H1 (cell line): ENCODE results near the gene ASPHD2. TPM values are rescaled to one million over a fixed set of nuclear protein-coding genes. Genes with fewer than 3 reads are reported as not detected.

Experiments used
- CTCF ChIA-PET: fragments of 300-600 bp; sonication (Branson Sonifier 250); formaldehyde crosslinking; loops from one replicate; lab custom pipeline; 2021; ENCODE audit not compliant: partially characterized antibody; lab: Charles Lee
- POLR2A ChIA-PET: fragments of 300-600 bp; sonication (Branson Sonifier 250); formaldehyde crosslinking; loops from one replicate; lab custom pipeline; 2021; ENCODE audit warnings: inconsistent platforms; ENCODE audit not compliant: partially characterized antibody; lab: Charles Lee
- DNase-seq, 2 experiments: peaks; one replicate each; pipeline versions ENCODE4 v3.0.0 to v3.0.0-alpha.2; 2010 to 2022; ENCODE audit warnings: low spot score in 2 of 2, low read depth in 1 of 2, mixed read lengths in 1 of 2
- FAIRE-seq: peaks from 2 replicates; lab custom pipeline; 2011; peaks lifted over from hg19 to GRCh38; lab: Jason Lieb, UNC
- H2AFZ ChIP-seq: 2 replicates; pipeline ENCODE4 v1.8.1; 2012; ENCODE audit warnings: low read length, inconsistent platforms
- H2AK5ac ChIP-seq: 2 replicates; pipeline ENCODE4 v1.6.1; 2013; ENCODE audit warnings: low read depth, low read length
- H2BK120ac ChIP-seq: replicated peaks from 2 replicates; pipeline ENCODE3; 2013; ENCODE audit warnings: low read depth, low read length, inconsistent platforms
- H2BK12ac ChIP-seq: 2 replicates; pipeline ENCODE4 v1.6.1; 2013; ENCODE audit warnings: low read depth, low read length
- H2BK15ac ChIP-seq: 2 replicates; pipeline ENCODE4 v1.6.1; 2013; ENCODE audit warnings: low read length
- H2BK20ac ChIP-seq: 2 replicates; pipeline ENCODE4 v1.6.1; 2013; ENCODE audit warnings: low read length
- H2BK5ac ChIP-seq: 2 replicates; pipeline ENCODE4 v1.6.1; 2013; ENCODE audit warnings: low read depth, low read length
- H3K14ac ChIP-seq: 2 replicates; pipeline ENCODE4 v1.6.1; 2013; ENCODE audit warnings: inconsistent platforms; ENCODE audit not compliant: insufficient read length
- H3K18ac ChIP-seq: 2 replicates; pipeline ENCODE4 v1.6.1; 2013; ENCODE audit warnings: low read length; ENCODE audit errors: extremely low read depth
- H3K23ac ChIP-seq: 2 replicates; pipeline ENCODE4 v1.6.1; 2013; ENCODE audit warnings: inconsistent platforms; ENCODE audit not compliant: insufficient read length
- H3K23me2 ChIP-seq: 2 replicates; pipeline ENCODE4 v1.6.1; 2013; ENCODE audit warnings: low read depth, low read length
- H3K27ac ChIP-seq: 2 replicates; pipeline ENCODE4 v1.6.1; 2011; ENCODE audit warnings: low read depth, low read length, inconsistent platforms
- H3K27me3 ChIP-seq, 4 experiments: replicated peaks in 1 of 4; 1 replicate in 1 of 4; 2 replicates in 3 of 4; pipeline versions ENCODE4 v1.6.1 to v1.8.1; 2011 to 2013; ENCODE audit warnings: low read length in 3 of 4, mild to moderate bottlenecking in 3 of 4, inconsistent platforms in 2 of 4, mixed read lengths in 2 of 4, moderate library complexity in 1 of 4; ENCODE audit not compliant: control insufficient read depth in 3 of 4, insufficient read depth in 3 of 4; ENCODE audit errors: extremely low read depth in 1 of 4
- H3K36me3 ChIP-seq, 4 experiments: 2 replicates each; pipeline versions ENCODE4 v1.6.1 to v1.8.1; 2011 to 2013; ENCODE audit warnings: mild to moderate bottlenecking in 4 of 4, low read length in 3 of 4, moderate library complexity in 2 of 4, control low read depth in 1 of 4, inconsistent platforms in 1 of 4; ENCODE audit not compliant: insufficient read depth in 4 of 4, control insufficient read depth in 2 of 4
- H3K4ac ChIP-seq: replicated peaks from 2 replicates; pipeline ENCODE3; 2013; ENCODE audit warnings: low read length, low read depth, mixed read lengths, inconsistent platforms; ENCODE audit not compliant: insufficient read length
- H3K4me1 ChIP-seq, 4 experiments: replicated peaks in 1 of 4; 1 replicate in 1 of 4; 2 replicates in 3 of 4; pipeline versions ENCODE4 v1.6.1 to v1.8.1; 2011 to 2013; ENCODE audit warnings: low read length in 3 of 4, inconsistent platforms in 2 of 4, mixed read lengths in 1 of 4; ENCODE audit not compliant: insufficient read depth in 4 of 4, control insufficient read depth in 3 of 4
- H3K4me2 ChIP-seq, 2 experiments: 2 replicates each; pipeline versions ENCODE4 v1.6.1 to v1.8.1; 2011 to 2013; ENCODE audit warnings: low read depth in 2 of 2, low read length in 2 of 2, control low read depth in 1 of 2, inconsistent platforms in 1 of 2, mild to moderate bottlenecking in 1 of 2; ENCODE audit not compliant: insufficient read depth in 1 of 2
- H3K4me3 ChIP-seq, 4 experiments: fragments of 200-600, 300-600 bp in 1 of 4; sonication (generic), shearing (Covaris generic), sonication (Bioruptor Twin) in 1 of 4; 2 replicates each; pipeline versions ENCODE4 v1.5.1 to v1.8.1; 2011 to 2016; ENCODE audit warnings: low read length in 4 of 4, low read depth in 3 of 4, control low read depth in 2 of 4, inconsistent platforms in 2 of 4, mild to moderate bottlenecking in 2 of 4, mixed read lengths in 1 of 4, moderate library complexity in 1 of 4; ENCODE audit not compliant: insufficient read depth in 2 of 4; ENCODE audit errors: extremely low read depth in 1 of 4
- H3K56ac ChIP-seq: replicated peaks from 2 replicates; pipeline ENCODE3; 2013; ENCODE audit warnings: low read depth, mild to moderate bottlenecking, mixed read lengths, low read length, inconsistent platforms; ENCODE audit not compliant: insufficient read length
- H3K79me1 ChIP-seq: 2 replicates; pipeline ENCODE4 v1.6.1; 2013; ENCODE audit warnings: low read depth, low read length, control low read depth
- H3K79me2 ChIP-seq, 2 experiments: 2 replicates each; pipeline versions ENCODE4 v1.6.1 to v1.8.1; 2012 to 2013; ENCODE audit warnings: low read length in 2 of 2, mild to moderate bottlenecking in 2 of 2, inconsistent platforms in 1 of 2; ENCODE audit not compliant: insufficient read depth in 2 of 2, control insufficient read depth in 1 of 2
- H3K9ac ChIP-seq, 4 experiments: replicated peaks in 1 of 4; 1 replicate in 1 of 4; 2 replicates in 3 of 4; pipeline versions ENCODE4 v1.6.1 to v1.8.1; 2011 to 2013; ENCODE audit warnings: low read depth in 3 of 4, low read length in 3 of 4, control low read depth in 2 of 4, mild to moderate bottlenecking in 2 of 4, moderate library complexity in 2 of 4, inconsistent platforms in 1 of 4; ENCODE audit errors: extremely low read depth in 1 of 4
- H3K9me3 ChIP-seq, 2 experiments: 2 replicates each; pipeline versions ENCODE4 v1.6.1 to v1.8.1; 2012 to 2013; ENCODE audit warnings: mild to moderate bottlenecking in 2 of 2, moderate library complexity in 2 of 2, control low read depth in 1 of 2, inconsistent platforms in 1 of 2, low read depth in 1 of 2, low read length in 1 of 2, mixed read lengths in 1 of 2; ENCODE audit not compliant: insufficient read depth in 2 of 2
- H4K20me1 ChIP-seq, 2 experiments: replicated peaks in 1 of 2; 2 replicates each; pipeline versions ENCODE3 to v1.8.1; 2011 to 2013; ENCODE audit warnings: inconsistent platforms in 2 of 2, low read length in 2 of 2, mild to moderate bottlenecking in 1 of 2; ENCODE audit not compliant: insufficient read depth in 2 of 2, control insufficient read depth in 1 of 2
- H4K5ac ChIP-seq: 2 replicates; pipeline ENCODE4 v1.6.1; 2013; ENCODE audit warnings: low read length, low read depth, mixed read lengths, inconsistent platforms; ENCODE audit not compliant: insufficient read length
- H4K8ac ChIP-seq: 2 replicates; pipeline ENCODE4 v1.8.0; 2013; ENCODE audit warnings: mild to moderate bottlenecking, moderate library complexity, low read length, inconsistent platforms; ENCODE audit not compliant: insufficient read depth; ENCODE audit errors: extremely low read depth
- H4K91ac ChIP-seq: replicated peaks from 2 replicates; pipeline ENCODE3; 2013; ENCODE audit warnings: low read length, mixed read lengths, inconsistent platforms; ENCODE audit not compliant: insufficient read length
- ASH2L ChIP-seq: fragments of 200-600, 300-600 bp; sonication (generic); IDR thresholded peaks from one replicate; pipeline ENCODE4 v1.7.1; 2017; ENCODE audit warnings: low read length
- CBX5 ChIP-seq: fragments of 300-800, 300-1000 bp; sonication (generic); IDR thresholded peaks from 2 replicates; pipeline ENCODE4 v1.7.1; 2016; ENCODE audit warnings: antibody characterized with exemption, low read length, low read depth
- CHD2 ChIP-seq: IDR thresholded peaks from 2 replicates; pipeline ENCODE4 v1.6.1; 2012; ENCODE audit warnings: low read length, improper control_type of control experiment
- GTF2F1 ChIP-seq: IDR thresholded peaks from 2 replicates; pipeline ENCODE4 v1.6.1; 2012; ENCODE audit warnings: low read depth, low read length, improper control_type of control experiment, borderline replicate concordance
- KDM1A ChIP-seq: fragments of 200-600, 300-600 bp; sonication (generic); IDR thresholded peaks from 2 replicates; pipeline ENCODE4 v1.7.1; 2016; ENCODE audit warnings: mild to moderate bottlenecking, low read length, borderline replicate concordance
- RBBP5 ChIP-seq: IDR thresholded peaks from 2 replicates; pipeline ENCODE4 v1.7.1; 2012; ENCODE audit warnings: low read depth, mild to moderate bottlenecking, inconsistent platforms, low read length, moderate library complexity, borderline replicate concordance
- RNF2 ChIP-seq: fragments of 200-900, 300-1000 bp; sonication (generic); IDR thresholded peaks from 2 replicates; pipeline ENCODE4 v1.7.1; 2016; ENCODE audit warnings: borderline replicate concordance, low read depth, mild to moderate bottlenecking, antibody characterized with exemption, low read length; ENCODE audit not compliant: poor library complexity, severe bottlenecking; ENCODE audit errors: missing control alignments
- RXRA ChIP-seq: IDR thresholded peaks from 2 replicates; pipeline ENCODE4 v1.6.1; 2011; ENCODE audit warnings: low read depth, mild to moderate bottlenecking, low read length, moderate library complexity; ENCODE audit not compliant: insufficient read depth
- SIX5 ChIP-seq: IDR thresholded peaks from 2 replicates; pipeline ENCODE4 v1.6.1; 2011; ENCODE audit warnings: mild to moderate bottlenecking, low read depth, low read length
- TCF12 ChIP-seq: IDR thresholded peaks from 2 replicates; pipeline ENCODE4 v1.6.1; 2011; ENCODE audit warnings: low read depth, mild to moderate bottlenecking, low read length
- TEAD4 ChIP-seq: IDR thresholded peaks from 2 replicates; pipeline ENCODE4 v1.6.1; 2012; ENCODE audit warnings: low read depth, low read length, inconsistent platforms, mixed read lengths
- WGBS, 2 experiments: shearing (Covaris generic) in 1 of 2; methylation state at CpG; one replicate each; pipeline versions ENCODE4 v1.1.6 to v1.1.7; 2013 to 2015; ENCODE audit warnings: low lambda C conversion rate in 2 of 2, mixed read lengths in 2 of 2, inconsistent platforms in 1 of 2, low coverage in 1 of 2, missing lambda C conversion rate in 1 of 2; ENCODE audit not compliant: insufficient replicate concordance in 2 of 2, insufficient coverage in 1 of 2, insufficient read length in 1 of 2; ENCODE audit errors: extremely low coverage in 1 of 2, missing lambda C conversion rate in 1 of 2; 5-methylcytosine and 5-hydroxymethylcytosine counted together
- polyA plus RNA-seq, 7 experiments: library from polyadenylated mRNA; depleted of rRNA in 3 of 7; stranded (reverse) in 5 of 7; unstranded in 2 of 7; fragments of >200 nt in 5 of 7; fragments of 200-250 nt in 2 of 7; gene quantifications; 1 replicate in 5 of 7; 2 replicates in 1 of 7; 4 replicates in 1 of 7; pipeline versions ENCODE4 v1.2.1 to v1.2.3, GENCODE V29; 2011 to 2013; ENCODE audit warnings: missing spikeins in 2 of 7, mixed read lengths in 2 of 7
- total RNA-seq: library from RNA; stranded (reverse); fragmentation: NEBNext Ultra II Directional; extraction: Animal tissue kit (Norgen Biotek cat#: 25700); gene quantifications from 2 replicates; pipeline ENCODE4 v1.2.1, GENCODE V29; 2021
- TF ChIP-seq, protein P1 (sequence below): IDR thresholded peaks from 2 replicates; pipeline ENCODE4 v1.6.1; 2012; ENCODE audit warnings: inconsistent platforms

ASPHD2 gene
- total and polyA plus RNA-seq, 2 of the 8 experiments (the other 6 are each of a cell fraction or from before 2014, with no cell fraction given) = 7.2 to 11.0 TPM

DNA sequence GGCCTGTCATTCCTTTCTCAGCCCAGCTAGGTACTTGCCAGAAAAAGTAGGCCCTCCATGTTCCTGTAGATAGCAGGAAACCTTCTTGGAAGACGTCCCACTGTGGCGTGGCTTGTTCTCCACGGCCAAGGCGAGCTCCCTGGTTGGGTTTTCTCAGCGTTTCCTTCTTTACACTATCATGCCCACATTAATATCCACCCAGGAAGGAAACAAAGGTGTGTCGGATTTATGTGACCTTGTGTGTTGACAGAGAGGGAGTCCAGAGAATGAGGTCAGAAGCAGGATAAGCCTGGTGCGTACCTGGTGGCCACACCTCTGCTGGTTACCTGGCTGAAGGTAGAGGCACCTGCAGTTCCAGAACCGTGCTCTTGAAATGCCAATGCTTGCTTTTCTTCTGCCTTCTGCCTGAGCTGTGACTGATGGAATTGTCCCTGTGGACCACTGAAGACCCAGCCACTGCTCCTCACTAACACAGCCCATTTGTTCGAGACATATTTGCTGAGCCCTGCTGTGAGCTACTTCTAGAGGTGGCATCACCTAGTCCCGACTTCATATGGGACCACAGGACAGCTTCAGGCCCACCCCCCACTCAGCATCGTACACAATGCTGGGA is 7.9 kb downstream of the ASPHD2 start:
- FAIRE-seq = no peak
- Histone ChIP-seq H2BK5ac (no peak overlapping the region), H3K4me3 (no peak overlapping the region), H4K91ac (no peak overlapping the region), H2AK5ac (no peak overlapping the region), H2BK120ac (no peak overlapping the region), H3K4ac (no peak overlapping the region), H3K9me3 (no peaks in the 10 kb centered on the region), H3K27me3 (no peaks in the 10 kb centered on the region), H3K14ac (no peak overlapping the region), H3K4me2 (no peak overlapping the region), H2BK20ac (no peak overlapping the region), H3K27ac (no peak overlapping the region), H4K20me1 (peaks cover 0 to 11% of the 10 kb centered on the region in 2 experiments), H3K23ac (no peak overlapping the region), H3K79me1 (peaks cover 12% of the 10 kb centered on the region), H2BK15ac (no peak overlapping the region), H4K5ac (no peak overlapping the region), H3K4me1 (no peaks in the 10 kb centered on the region), H3K9ac (no peak overlapping the region), H3K36me3 (peaks cover 0 to 7% (median 4%) of the 10 kb centered on the region in 4 experiments; a peak in 4 of 8 replicates), H3K23me2 (0 out of 2 replicates have a peak, but pooled peaks cover 2% of the 10 kb centered on the region), H2AFZ (no peak overlapping the region), H2BK12ac (no peak overlapping the region), H3K56ac (no peak overlapping the region), H3K18ac (no peak overlapping the region), H4K8ac (no peak overlapping the region), H3K79me2 (no peaks in the 10 kb centered on the region; a peak in 1 of 4 replicates)
- ChIA-PET POLR2A (interaction anchor here (1.7 to 5.1 kb wide), 3 partner anchors 7 to 47 kb away, joined by 7 to 14 read pairs (median 9); partner anchors contain the start of genes ASPHD2, HPS4 and SRRD), CTCF (interaction anchor here (0.6 to 3.9 kb wide), 16 partner anchors 8 to 715 kb away, joined by 3 to 23 read pairs (median 4); partner anchors contain the start of gene ASPHD2)
- no peak for TF ChIP-seq GTF2F1
- no peak for TF ChIP-seq RXRA
- TF ChIP-seq SIX5 = no peak
- no peak for TF ChIP-seq ASH2L
- TF ChIP-seq CBX5 = no peak
- TF ChIP-seq TEAD4 = no peak
- TF ChIP-seq, protein P1, sequence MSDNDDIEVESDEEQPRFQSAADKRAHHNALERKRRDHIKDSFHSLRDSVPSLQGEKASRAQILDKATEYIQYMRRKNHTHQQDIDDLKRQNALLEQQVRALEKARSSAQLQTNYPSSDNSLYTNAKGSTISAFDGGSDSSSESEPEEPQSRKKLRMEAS = no peak
- TF ChIP-seq CHD2 = no peak
- TF ChIP-seq KDM1A = no peak
- TF ChIP-seq TCF12 = no peak
- TF ChIP-seq RBBP5 = no peak
- TF ChIP-seq RNF2 = no peak
- WGBS, 2 experiments = 94% methylated on average over 11 of the region's 11 CpGs; no CpG with 5 or more reads in 1 of the 2 experiments
- DNase-seq = no peak
